MM.1S (cell line): Measurements from ENCODE around the gene PCIF1.
"Not testable (repeated sequence)": the region's sequence is repeated elsewhere in the genome, so short reads cannot be mapped to it uniquely, and the experiment has no call there.

Source experiments
- DNase-seq: peaks from one replicate; pipeline ENCODE4 v3.0.0-alpha.2; 2015
- H2AFZ ChIP-seq: fragments of 300-600 bp; sonication (generic); 2 replicates; pipeline ENCODE4 v1.6.0; 2016; ENCODE audit warnings: antibody characterized with exemption, low read length
- H3F3A ChIP-seq: fragments of 300-600 bp; sonication (generic); 2 replicates; pipeline ENCODE4 v1.6.1; 2016; ENCODE audit warnings: mild to moderate bottlenecking, antibody characterized with exemption, low read length, moderate library complexity, mixed read lengths; ENCODE audit not compliant: insufficient read depth
- H3K27ac ChIP-seq: fragments of 300-600 bp; sonication (generic); 2 replicates; pipeline ENCODE4 v1.5.1; 2016; ENCODE audit warnings: mild to moderate bottlenecking, low read length
- H3K27me3 ChIP-seq: fragments of 300-600 bp; sonication (generic); replicated peaks from 2 replicates; pipeline ENCODE4 v1.6.0; 2016; ENCODE audit warnings: low read length; ENCODE audit not compliant: insufficient read depth
- H3K36me3 ChIP-seq: fragments of 300-600 bp; sonication (generic); replicated peaks from 2 replicates; pipeline ENCODE4 v1.6.1; 2016; ENCODE audit warnings: mild to moderate bottlenecking, low read length, mixed read lengths; ENCODE audit not compliant: insufficient read depth
- H3K4me1 ChIP-seq: fragments of 300-600 bp; sonication (generic); 2 replicates; pipeline ENCODE4 v1.6.1; 2016; ENCODE audit warnings: low read length, mixed read lengths
- H3K4me2 ChIP-seq: fragments of 300-600 bp; sonication (generic); 2 replicates; pipeline ENCODE4 v1.6.0; 2016; ENCODE audit warnings: low read depth, low read length
- H3K4me3 ChIP-seq: fragments of 300-600 bp; sonication (generic); 2 replicates; pipeline ENCODE4 v1.5.1; 2016; ENCODE audit warnings: low read length, mixed read lengths
- H3K79me2 ChIP-seq: fragments of 300-600 bp; sonication (generic); 2 replicates; pipeline ENCODE4 v1.6.1; 2016; ENCODE audit warnings: mixed run types, low read length, mixed read lengths
- H3K9ac ChIP-seq: fragments of 300-600 bp; sonication (generic); 2 replicates; pipeline ENCODE4 v1.6.1; 2016; ENCODE audit warnings: low read length, mixed read lengths
- H3K9me2 ChIP-seq: fragments of 300-600 bp; sonication (generic); replicated peaks from 2 replicates; pipeline ENCODE4 v1.6.1; 2016; ENCODE audit warnings: mild to moderate bottlenecking, low read length, mixed read lengths; ENCODE audit not compliant: insufficient read depth
- H3K9me3 ChIP-seq: fragments of 300-600 bp; sonication (generic); replicated peaks from 2 replicates; pipeline ENCODE4 v1.6.1; 2016; ENCODE audit warnings: mild to moderate bottlenecking, low read length, mixed read lengths; ENCODE audit not compliant: insufficient read depth
- H4K20me1 ChIP-seq: fragments of 300-600 bp; sonication (generic); 2 replicates; pipeline ENCODE4 v1.6.1; 2016; ENCODE audit warnings: mild to moderate bottlenecking, low read length, moderate library complexity, mixed read lengths; ENCODE audit not compliant: insufficient read depth
- CTCF ChIP-seq: fragments of 300-600 bp; sonication (generic); IDR thresholded peaks from 2 replicates; pipeline ENCODE4 v1.5.1; 2016; ENCODE audit warnings: antibody characterized with exemption, low read length, mixed read lengths
- EZH2 ChIP-seq: fragments of 300-600 bp; sonication (generic); optimal IDR thresholded peaks from 2 replicates; pipeline ENCODE3; 2017; ENCODE audit warnings: low read depth, mild to moderate bottlenecking, antibody characterized with exemption, low read length, mixed read lengths
- EZH2phosphoT487 ChIP-seq: fragments of 300-600 bp; sonication (generic); IDR thresholded peaks from 2 replicates; pipeline ENCODE4 v1.6.1; 2018; ENCODE audit warnings: antibody characterized with exemption, low read length

The PCIF1 gene

GRCh38 chr20:45991616-45992015, 57.1 kb downstream of the PCIF1 start:
- Histone ChIP-seq H3K4me2 (no peak overlapping the region), H2AFZ (no peak overlapping the region), H3K9me3 (no peaks in the 10 kb centered on the region), H3K79me2 (no peaks in the 10 kb centered on the region), H4K20me1 (no peaks in the 10 kb centered on the region), H3K36me3 (no peaks in the 10 kb centered on the region), H3F3A (no peaks in the 10 kb centered on the region), H3K9ac (no peak overlapping the region), H3K4me1 (no peaks in the 10 kb centered on the region), H3K9me2 (no peaks in the 10 kb centered on the region), H3K27ac (no peak overlapping the region), H3K27me3 (no peaks in the 10 kb centered on the region; the same call in 1 of the 2 replicates), H3K4me3 (no peak overlapping the region)
- DNase-seq: no peak
- no peak for TF ChIP-seq EZH2
- no peak for TF ChIP-seq CTCF
- TF ChIP-seq EZH2phosphoT487: no peak

- Histone ChIP-seq H3K79me2 (no peaks in the 10 kb centered on the region), H3K36me3 (no peaks in the 10 kb centered on the region), H3K9me2 (no peaks in the 10 kb centered on the region), H3K27ac (no peak overlapping the region), H3K9me3 (no peaks in the 10 kb centered on the region), H3K9ac (no peak overlapping the region), H3K4me3 (no peak overlapping the region), H3K27me3 (peaks cover 10% of the 10 kb centered on the region), H3F3A (no peaks in the 10 kb centered on the region), H3K4me1 (no peaks in the 10 kb centered on the region), H4K20me1 (no peaks in the 10 kb centered on the region), H3K4me2 (no peak overlapping the region), H2AFZ (no peak overlapping the region)
- no peak for TF ChIP-seq CTCF
- TF ChIP-seq EZH2: no peak
- no peak for TF ChIP-seq EZH2phosphoT487
- DNase-seq: no peak
Observed at GRCh38 chr20:45993197-45993951, 58.9 kb downstream of the PCIF1 start.

- H3K4me1 ChIP-seq: no peaks in the 10 kb centered on the region
- H2AFZ ChIP-seq: no peak overlapping the region
- peaks cover 13% of the 10 kb centered on the region for H3K27me3 ChIP-seq
- TF ChIP-seq EZH2 (no peak), EZH2phosphoT487 (no peak), CTCF (no peak)
- H3K79me2 ChIP-seq: no peaks in the 10 kb centered on the region
- no peak overlapping the region for H3K4me2 ChIP-seq
- no peak overlapping the region for H3K27ac ChIP-seq
- H3F3A ChIP-seq: no peaks in the 10 kb centered on the region
- no peak overlapping the region for H3K9ac ChIP-seq
- H3K9me3 ChIP-seq: no peaks in the 10 kb centered on the region
- no peaks in the 10 kb centered on the region for H3K9me2 ChIP-seq
- no peak for DNase-seq
- H3K36me3 ChIP-seq: no peaks in the 10 kb centered on the region
- H4K20me1 ChIP-seq: no peaks in the 10 kb centered on the region
- no peak overlapping the region for H3K4me3 ChIP-seq
Observed at GRCh38 chr20:45994761-45995493, 60.4 kb downstream of the PCIF1 start.

GRCh38 chr20:45995495-45996097, 61.1 kb downstream of the PCIF1 start:
- not testable (repeated sequence) for H3K4me3 ChIP-seq, H4K20me1 ChIP-seq, H3K9ac ChIP-seq, H3K4me2 ChIP-seq, H3K27ac ChIP-seq, H3K9me3 ChIP-seq, H3F3A ChIP-seq, H3K36me3 ChIP-seq, DNase-seq, H3K79me2 ChIP-seq, H3K4me1 ChIP-seq, H3K9me2 ChIP-seq, H2AFZ ChIP-seq
- H3K27me3 ChIP-seq: peaks cover 13% of the 10 kb centered on the region
